NB4 (cell line): Measurements from ENCODE around the gene PRSS50.

Source experiments
- CTCF ChIP-seq: IDR thresholded peaks from one replicate; pipeline ENCODE4 v1.5.1; 2012; ENCODE audit warnings: low read depth, low read length
- POLR2A ChIP-seq: IDR thresholded peaks from 2 replicates; pipeline ENCODE4 v1.6.1; 2011; ENCODE audit warnings: mild to moderate bottlenecking; ENCODE audit not compliant: insufficient read length; ENCODE audit errors: extremely low read depth

- no peak for TF ChIP-seq CTCF
- TF ChIP-seq POLR2A = no peak
Observed at GRCh38 chr3:46716461-46717441, 918 bp downstream of the PRSS50 start.
